GM12878 (cell line): ENCODE data around the gene ISLR. TPM values are rescaled to one million over a fixed set of nuclear protein-coding genes. Genes with fewer than 3 reads are reported as not detected.

Source experiments
- ASH2L ChIP-seq: fragments of 300-600, 200-600 bp; sonication (generic); IDR thresholded peaks from 2 replicates; pipeline ENCODE4 v1.6.1; 2017; ENCODE audit warnings: low read depth, mild to moderate bottlenecking, borderline replicate concordance
- BMI1 ChIP-seq: fragments of 450-650 bp; IDR thresholded peaks from 2 replicates; pipeline ENCODE4 v1.6.1; 2016; ENCODE audit warnings: mild to moderate bottlenecking, moderate library complexity, borderline replicate concordance
- CHD2 ChIP-seq: IDR thresholded peaks from 2 replicates; pipeline ENCODE4 v1.6.1; 2011; ENCODE audit warnings: low read depth, low read length, improper control_type of control experiment, borderline replicate concordance
- EZH2 ChIP-seq: IDR thresholded peaks from 2 replicates; pipeline ENCODE4 v1.6.1; 2012; ENCODE audit warnings: low read depth, mild to moderate bottlenecking, control low read depth, inconsistent platforms, low read length, borderline replicate concordance; ENCODE audit not compliant: control insufficient read depth
- FOXM1 ChIP-seq: IDR thresholded peaks from 2 replicates; pipeline ENCODE4 v1.6.1; 2012; ENCODE audit warnings: low read depth, mild to moderate bottlenecking, inconsistent platforms, low read length, moderate library complexity
- JUNB ChIP-seq: IDR thresholded peaks from 2 replicates; pipeline ENCODE4 v1.6.1; 2016; ENCODE audit warnings: antibody characterized with exemption, mild to moderate bottlenecking
- MYC ChIP-seq: IDR thresholded peaks from 2 replicates; pipeline ENCODE4 v1.6.1; 2011; ENCODE audit warnings: mild to moderate bottlenecking, low read length, moderate library complexity, inconsistent platforms; ENCODE audit not compliant: insufficient read depth, insufficient replicate concordance, insufficient read length, severe bottlenecking
- NKRF ChIP-seq: fragments of 450-650 bp; conservative IDR thresholded peaks from 2 replicates; pipeline ENCODE4 v1.6.1; 2017; ENCODE audit warnings: mild to moderate bottlenecking, moderate library complexity
- SMC3 ChIP-seq: IDR thresholded peaks from 2 replicates; pipeline ENCODE4 v1.6.1; 2011; ENCODE audit warnings: low read length, improper control_type of control experiment, borderline replicate concordance
- SRF ChIP-seq, 2 experiments: IDR thresholded peaks; 2 replicates each; pipeline ENCODE4 v1.6.1; 2011; ENCODE audit warnings: low read depth in 2 of 2, low read length in 2 of 2, mild to moderate bottlenecking in 1 of 2, moderate library complexity in 1 of 2
- STAT1 ChIP-seq: fragments of 450-650 bp; conservative IDR thresholded peaks from 2 replicates; pipeline ENCODE4 v1.6.1; 2014; ENCODE audit warnings: antibody characterized with exemption, mild to moderate bottlenecking
- SUPT20H ChIP-seq: IDR thresholded peaks from 2 replicates; pipeline ENCODE4 v1.6.1; 2011; ENCODE audit warnings: low read depth, mild to moderate bottlenecking, low read length, moderate library complexity, borderline replicate concordance; ENCODE audit not compliant: control insufficient read depth
- USF2 ChIP-seq: IDR thresholded peaks from 2 replicates; pipeline ENCODE4 v1.6.1; 2011; ENCODE audit warnings: low read depth, low read length, improper control_type of control experiment, borderline replicate concordance
- ZNF622 ChIP-seq: fragments of 450-650 bp; IDR thresholded peaks from 2 replicates; pipeline ENCODE4 v1.6.1; 2017; ENCODE audit warnings: mild to moderate bottlenecking, inconsistent platforms
- ZSCAN29 ChIP-seq: fragments of 450-650 bp; IDR thresholded peaks from 2 replicates; pipeline ENCODE4 v1.6.1; 2017; ENCODE audit warnings: mild to moderate bottlenecking, moderate library complexity
- polyA plus RNA-seq, 11 experiments: library from polyadenylated mRNA; depleted of rRNA in 4 of 11; unstranded in 6 of 11; stranded (reverse) in 5 of 11; fragments of >200 nt; fragmentation: Nextera tagmentation in 4 of 11; fragmentation: Illumina TruSeq in 1 of 11; extraction: Ambion mirVana in 4 of 11; extraction: Trizol in 1 of 11; gene quantifications; 1 replicate in 1 of 11; 2 replicates in 10 of 11; pipeline versions ENCODE4 v1.2.1 to v1.2.3, GENCODE V29; 2011 to 2016; ENCODE audit warnings: inconsistent platforms in 2 of 11, missing spikeins in 2 of 11, low read depth in 1 of 11
- total RNA-seq, 4 experiments: library from RNA; depleted of rRNA in 3 of 4; stranded (reverse); fragments of >200 nt in 3 of 4; fragmentation: Illumina TruSeq in 1 of 4; extraction: Trizol in 1 of 4; gene quantifications; 2 replicates each; pipeline versions ENCODE4 v1.2.1 to v1.2.3, GENCODE V29; 2013 to 2021

The ISLR gene
- total and polyA plus RNA-seq, 10 of the 15 experiments (the other 5 are each of a cell fraction or from before 2014, with no cell fraction given) = 0.03 to 1.8 (median 0.54) TPM

- TF ChIP-seq SMC3 (no peak), FOXM1 (no peak), NKRF (no peak), ASH2L (no peak), MYC (no peak), JUNB (no peak), STAT1 (no peak), BMI1 (no peak), SUPT20H (no peak), CHD2 (no peak), SRF (IDR thresholded peaks at IDR 0.05; ENCODE audit: low read depth in 2 of 2, low read length in 2 of 2) (no peak), USF2 (no peak), EZH2 (no peak), ZNF622 (no peak), ZSCAN29 (no peak)
Measured at GRCh38 chr15:74147051-74147450, 26.5 kb upstream of the ISLR start (continued).
